ENCODE results near the gene RNASE4. TPM values are rescaled to one million over a fixed set of nuclear protein-coding genes. Genes with fewer than 3 reads are reported as not detected.

The RNASE4 gene
- total and polyA plus RNA-seq, 2 experiments from 2014 or later, result 0.29 to 2.0 TPM

DNA sequence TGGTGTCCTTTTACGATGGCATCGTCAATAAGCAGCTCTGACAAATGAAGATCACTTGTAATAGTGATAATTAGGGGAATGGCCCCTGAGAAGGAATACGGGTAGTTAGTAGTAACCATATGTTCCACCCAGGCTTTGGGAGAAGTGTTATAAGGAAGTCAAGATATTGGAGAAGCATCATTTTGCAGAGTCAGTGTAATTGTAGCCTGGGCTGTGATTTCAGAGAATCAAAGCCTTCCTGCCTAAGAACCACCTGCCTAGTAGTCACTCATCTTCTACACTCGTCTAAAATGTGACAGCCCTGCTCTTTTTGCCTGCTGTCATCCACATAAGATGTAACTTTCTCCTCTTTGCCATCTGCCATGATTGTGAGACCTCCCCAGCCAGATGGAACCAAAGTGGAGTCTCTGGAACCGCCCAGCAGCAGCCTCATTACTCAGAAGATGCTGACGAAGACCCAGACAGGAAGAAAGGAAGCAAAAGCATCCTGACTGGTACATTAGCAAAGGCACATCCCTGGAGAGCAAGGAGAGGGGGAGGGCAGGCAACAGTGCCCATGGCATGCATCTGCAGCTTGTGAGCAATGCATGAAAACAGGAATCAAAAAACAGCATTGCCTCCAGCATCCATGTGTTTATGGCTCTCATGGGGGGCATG is 48.7 kb downstream of the RNASE4 start:
- ATAC-seq, result no peak
- H3K27me3 ChIP-seq (ENCODE audit: insufficient read depth), result no peaks in the 10 kb centered on the region
- no peaks in the 10 kb centered on the region; the same call in 2 of the 3 replicates for H3K9me3 Mint-ChIP-seq
- no peaks in the 10 kb centered on the region for H3K36me3 Mint-ChIP-seq (ENCODE audit: low read depth)
- no peak overlapping the region for H3K27ac Mint-ChIP-seq
- no peaks in the 10 kb centered on the region for H4K20me1 ChIP-seq (replicated peaks; ENCODE audit: insufficient read depth)
- no peaks in the 10 kb centered on the region for H3K79me2 ChIP-seq (replicated peaks; ENCODE audit: insufficient read depth)
- H3K4me2 ChIP-seq, result 0 out of 2 replicates have a peak overlapping the region, but pooled peaks have one; percentile 19
- H3K4me3 Mint-ChIP-seq, result no peak overlapping the region
- peaks cover 5% of the 10 kb centered on the region for H3K27me3 Mint-ChIP-seq (ENCODE audit: insufficient read depth, low read depth, poor library complexity)
- H3K36me3 ChIP-seq (ENCODE audit: insufficient read depth), result no peaks in the 10 kb centered on the region
- no peak overlapping the region for H3K4me3 ChIP-seq
- H3K4me1 ChIP-seq (ENCODE audit: insufficient read depth), result peaks cover 11% of the 10 kb centered on the region; the same call in 1 of the 2 replicates
- H3K4me1 Mint-ChIP-seq, result peaks cover 17% of the 10 kb centered on the region
- no peak for TF ChIP-seq JUNB (IDR thresholded peaks at IDR 0.05; ENCODE audit: unreplicated experiment)
- TF ChIP-seq, protein P1, sequence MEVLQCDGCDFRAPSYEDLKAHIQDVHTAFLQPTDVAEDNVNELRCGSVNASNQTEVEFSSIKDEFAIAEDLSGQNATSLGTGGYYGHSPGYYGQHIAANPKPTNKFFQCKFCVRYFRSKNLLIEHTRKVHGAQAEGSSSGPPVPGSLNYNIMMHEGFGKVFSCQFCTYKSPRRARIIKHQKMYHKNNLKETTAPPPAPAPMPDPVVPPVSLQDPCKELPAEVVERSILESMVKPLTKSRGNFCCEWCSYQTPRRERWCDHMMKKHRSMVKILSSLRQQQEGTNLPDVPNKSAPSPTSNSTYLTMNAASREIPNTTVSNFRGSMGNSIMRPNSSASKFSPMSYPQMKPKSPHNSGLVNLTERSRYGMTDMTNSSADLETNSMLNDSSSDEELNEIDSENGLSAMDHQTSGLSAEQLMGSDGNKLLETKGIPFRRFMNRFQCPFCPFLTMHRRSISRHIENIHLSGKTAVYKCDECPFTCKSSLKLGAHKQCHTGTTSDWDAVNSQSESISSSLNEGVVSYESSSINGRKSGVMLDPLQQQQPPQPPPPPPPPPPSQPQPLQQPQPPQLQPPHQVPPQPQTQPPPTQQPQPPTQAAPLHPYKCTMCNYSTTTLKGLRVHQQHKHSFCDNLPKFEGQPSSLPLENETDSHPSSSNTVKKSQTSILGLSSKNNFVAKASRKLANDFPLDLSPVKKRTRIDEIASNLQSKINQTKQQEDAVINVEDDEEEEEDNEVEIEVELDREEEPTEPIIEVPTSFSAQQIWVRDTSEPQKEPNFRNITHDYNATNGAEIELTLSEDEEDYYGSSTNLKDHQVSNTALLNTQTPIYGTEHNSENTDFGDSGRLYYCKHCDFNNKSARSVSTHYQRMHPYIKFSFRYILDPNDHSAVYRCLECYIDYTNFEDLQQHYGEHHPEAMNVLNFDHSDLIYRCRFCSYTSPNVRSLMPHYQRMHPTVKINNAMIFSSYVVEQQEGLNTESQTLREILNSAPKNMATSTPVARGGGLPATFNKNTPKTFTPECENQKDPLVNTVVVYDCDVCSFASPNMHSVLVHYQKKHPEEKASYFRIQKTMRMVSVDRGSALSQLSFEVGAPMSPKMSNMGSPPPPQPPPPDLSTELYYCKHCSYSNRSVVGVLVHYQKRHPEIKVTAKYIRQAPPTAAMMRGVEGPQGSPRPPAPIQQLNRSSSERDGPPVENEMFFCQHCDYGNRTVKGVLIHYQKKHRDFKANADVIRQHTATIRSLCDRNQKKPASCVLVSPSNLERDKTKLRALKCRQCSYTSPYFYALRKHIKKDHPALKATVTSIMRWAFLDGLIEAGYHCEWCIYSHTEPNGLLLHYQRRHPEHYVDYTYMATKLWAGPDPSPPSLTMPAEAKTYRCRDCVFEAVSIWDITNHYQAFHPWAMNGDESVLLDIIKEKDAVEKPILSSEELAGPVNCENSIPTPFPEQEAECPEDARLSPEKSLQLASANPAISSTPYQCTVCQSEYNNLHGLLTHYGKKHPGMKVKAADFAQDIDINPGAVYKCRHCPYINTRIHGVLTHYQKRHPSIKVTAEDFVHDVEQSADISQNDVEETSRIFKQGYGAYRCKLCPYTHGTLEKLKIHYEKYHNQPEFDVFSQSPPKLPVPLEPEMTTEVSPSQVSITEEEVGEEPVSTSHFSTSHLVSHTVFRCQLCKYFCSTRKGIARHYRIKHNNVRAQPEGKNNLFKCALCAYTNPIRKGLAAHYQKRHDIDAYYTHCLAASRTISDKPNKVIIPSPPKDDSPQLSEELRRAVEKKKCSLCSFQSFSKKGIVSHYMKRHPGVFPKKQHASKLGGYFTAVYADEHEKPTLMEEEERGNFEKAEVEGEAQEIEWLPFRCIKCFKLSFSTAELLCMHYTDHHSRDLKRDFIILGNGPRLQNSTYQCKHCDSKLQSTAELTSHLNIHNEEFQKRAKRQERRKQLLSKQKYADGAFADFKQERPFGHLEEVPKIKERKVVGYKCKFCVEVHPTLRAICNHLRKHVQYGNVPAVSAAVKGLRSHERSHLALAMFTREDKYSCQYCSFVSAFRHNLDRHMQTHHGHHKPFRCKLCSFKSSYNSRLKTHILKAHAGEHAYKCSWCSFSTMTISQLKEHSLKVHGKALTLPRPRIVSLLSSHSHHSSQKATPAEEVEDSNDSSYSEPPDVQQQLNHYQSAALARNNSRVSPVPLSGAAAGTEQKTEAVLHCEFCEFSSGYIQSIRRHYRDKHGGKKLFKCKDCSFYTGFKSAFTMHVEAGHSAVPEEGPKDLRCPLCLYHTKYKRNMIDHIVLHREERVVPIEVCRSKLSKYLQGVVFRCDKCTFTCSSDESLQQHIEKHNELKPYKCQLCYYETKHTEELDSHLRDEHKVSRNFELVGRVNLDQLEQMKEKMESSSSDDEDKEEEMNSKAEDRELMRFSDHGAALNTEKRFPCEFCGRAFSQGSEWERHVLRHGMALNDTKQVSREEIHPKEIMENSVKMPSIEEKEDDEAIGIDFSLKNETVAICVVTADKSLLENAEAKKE (CRISPR knock-in tag; IDR thresholded peaks at IDR 0.05), result no peak
- no peak for TF ChIP-seq ZNF114 (CRISPR knock-in tag; IDR thresholded peaks at IDR 0.05)
- TF ChIP-seq NANOG (IDR thresholded peaks at IDR 0.05; ENCODE audit: borderline replicate concordance), result no peak
- TF ChIP-seq CREB1 (CRISPR knock-in tag; IDR thresholded peaks at IDR 0.05; ENCODE audit: low read depth), result no peak
- TF ChIP-seq STAT1 (IDR thresholded peaks at IDR 0.05; ENCODE audit: unreplicated experiment), result no peak
- TF ChIP-seq EZH2phosphoT487 (IDR thresholded peaks at IDR 0.05; ENCODE audit: unreplicated experiment), result no peak
- TF ChIP-seq ZNF331 (CRISPR knock-in tag; IDR thresholded peaks at IDR 0.05; ENCODE audit: low read depth), result no peak
- TF ChIP-seq, protein P2, sequence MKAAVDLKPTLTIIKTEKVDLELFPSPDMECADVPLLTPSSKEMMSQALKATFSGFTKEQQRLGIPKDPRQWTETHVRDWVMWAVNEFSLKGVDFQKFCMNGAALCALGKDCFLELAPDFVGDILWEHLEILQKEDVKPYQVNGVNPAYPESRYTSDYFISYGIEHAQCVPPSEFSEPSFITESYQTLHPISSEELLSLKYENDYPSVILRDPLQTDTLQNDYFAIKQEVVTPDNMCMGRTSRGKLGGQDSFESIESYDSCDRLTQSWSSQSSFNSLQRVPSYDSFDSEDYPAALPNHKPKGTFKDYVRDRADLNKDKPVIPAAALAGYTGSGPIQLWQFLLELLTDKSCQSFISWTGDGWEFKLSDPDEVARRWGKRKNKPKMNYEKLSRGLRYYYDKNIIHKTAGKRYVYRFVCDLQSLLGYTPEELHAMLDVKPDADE (IDR thresholded peaks at IDR 0.05), result no peak
- TF ChIP-seq, protein P3, sequence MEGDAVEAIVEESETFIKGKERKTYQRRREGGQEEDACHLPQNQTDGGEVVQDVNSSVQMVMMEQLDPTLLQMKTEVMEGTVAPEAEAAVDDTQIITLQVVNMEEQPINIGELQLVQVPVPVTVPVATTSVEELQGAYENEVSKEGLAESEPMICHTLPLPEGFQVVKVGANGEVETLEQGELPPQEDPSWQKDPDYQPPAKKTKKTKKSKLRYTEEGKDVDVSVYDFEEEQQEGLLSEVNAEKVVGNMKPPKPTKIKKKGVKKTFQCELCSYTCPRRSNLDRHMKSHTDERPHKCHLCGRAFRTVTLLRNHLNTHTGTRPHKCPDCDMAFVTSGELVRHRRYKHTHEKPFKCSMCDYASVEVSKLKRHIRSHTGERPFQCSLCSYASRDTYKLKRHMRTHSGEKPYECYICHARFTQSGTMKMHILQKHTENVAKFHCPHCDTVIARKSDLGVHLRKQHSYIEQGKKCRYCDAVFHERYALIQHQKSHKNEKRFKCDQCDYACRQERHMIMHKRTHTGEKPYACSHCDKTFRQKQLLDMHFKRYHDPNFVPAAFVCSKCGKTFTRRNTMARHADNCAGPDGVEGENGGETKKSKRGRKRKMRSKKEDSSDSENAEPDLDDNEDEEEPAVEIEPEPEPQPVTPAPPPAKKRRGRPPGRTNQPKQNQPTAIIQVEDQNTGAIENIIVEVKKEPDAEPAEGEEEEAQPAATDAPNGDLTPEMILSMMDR (conservative IDR thresholded peaks at IDR 0.05; ENCODE audit: low read depth in 2 of 2), result no peak
- no peak for TF ChIP-seq POLR2AphosphoS5 (IDR thresholded peaks at IDR 0.05; ENCODE audit: low read depth)
- no peak for DNase-seq (ENCODE audit: low spot score)
- H3F3A ChIP-seq (replicated peaks; ENCODE audit: low read depth), result no peaks in the 10 kb centered on the region
- H3K9me2 ChIP-seq (ENCODE audit: insufficient read depth), result peaks cover 4% of the 10 kb centered on the region; the same call in 1 of the 2 replicates
- H3K27ac ChIP-seq (ENCODE audit: low read depth), result no peak overlapping the region
- H2AFZ ChIP-seq, result peak overlapping the region; percentile 74
